GM12872 (cell line): Measurements from ENCODE around the gene CKAP4.

Experiments used
- TF ChIP-seq, protein P1 (sequence below): IDR thresholded peaks from 3 replicates; pipeline ENCODE4 v1.5.1; 2011; ENCODE audit warnings: low read depth, mild to moderate bottlenecking, low read length, moderate library complexity; ENCODE audit not compliant: insufficient read depth

The CKAP4 gene

DNA sequence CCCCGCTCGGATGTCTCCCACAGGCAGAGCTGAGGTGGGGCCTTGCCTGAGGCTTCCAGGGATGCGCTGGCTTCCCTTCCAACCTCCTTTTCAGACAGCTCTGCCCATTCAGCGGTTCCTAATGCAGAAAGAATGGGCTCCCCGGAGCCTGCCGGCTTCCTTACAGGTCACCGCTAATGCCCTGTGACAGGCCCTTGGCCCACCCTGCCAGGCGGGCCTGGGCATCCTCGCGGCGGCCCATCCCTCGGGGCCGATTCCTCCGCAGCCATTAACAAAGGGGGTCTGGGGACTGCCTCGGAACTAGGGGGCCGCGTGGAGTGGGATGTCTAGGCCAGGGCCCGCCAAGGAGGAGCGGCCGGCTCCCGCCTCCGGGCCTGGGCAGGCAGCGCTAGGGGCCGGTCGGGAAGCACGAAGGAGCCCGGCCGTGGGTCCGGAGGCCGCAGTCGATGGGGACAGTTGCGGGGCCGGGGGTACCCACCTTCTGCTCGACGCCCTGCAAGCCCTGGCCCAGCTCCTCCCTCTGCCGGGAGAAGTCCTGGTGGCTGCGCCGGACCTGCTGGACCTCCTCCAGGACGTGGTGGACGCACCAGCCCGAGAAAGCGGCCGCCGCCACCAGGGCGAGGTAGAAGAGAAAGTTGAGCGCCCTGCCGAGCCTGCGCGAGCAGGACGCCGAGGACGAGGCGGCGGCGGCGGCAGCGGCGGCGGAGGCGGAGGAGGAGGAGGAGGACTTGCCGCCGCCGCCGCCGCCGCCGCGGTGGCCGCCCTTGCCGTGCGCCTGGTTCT, 738 bp downstream of the CKAP4 start:
- TF ChIP-seq, protein P1, sequence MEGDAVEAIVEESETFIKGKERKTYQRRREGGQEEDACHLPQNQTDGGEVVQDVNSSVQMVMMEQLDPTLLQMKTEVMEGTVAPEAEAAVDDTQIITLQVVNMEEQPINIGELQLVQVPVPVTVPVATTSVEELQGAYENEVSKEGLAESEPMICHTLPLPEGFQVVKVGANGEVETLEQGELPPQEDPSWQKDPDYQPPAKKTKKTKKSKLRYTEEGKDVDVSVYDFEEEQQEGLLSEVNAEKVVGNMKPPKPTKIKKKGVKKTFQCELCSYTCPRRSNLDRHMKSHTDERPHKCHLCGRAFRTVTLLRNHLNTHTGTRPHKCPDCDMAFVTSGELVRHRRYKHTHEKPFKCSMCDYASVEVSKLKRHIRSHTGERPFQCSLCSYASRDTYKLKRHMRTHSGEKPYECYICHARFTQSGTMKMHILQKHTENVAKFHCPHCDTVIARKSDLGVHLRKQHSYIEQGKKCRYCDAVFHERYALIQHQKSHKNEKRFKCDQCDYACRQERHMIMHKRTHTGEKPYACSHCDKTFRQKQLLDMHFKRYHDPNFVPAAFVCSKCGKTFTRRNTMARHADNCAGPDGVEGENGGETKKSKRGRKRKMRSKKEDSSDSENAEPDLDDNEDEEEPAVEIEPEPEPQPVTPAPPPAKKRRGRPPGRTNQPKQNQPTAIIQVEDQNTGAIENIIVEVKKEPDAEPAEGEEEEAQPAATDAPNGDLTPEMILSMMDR = no peak

DNA sequence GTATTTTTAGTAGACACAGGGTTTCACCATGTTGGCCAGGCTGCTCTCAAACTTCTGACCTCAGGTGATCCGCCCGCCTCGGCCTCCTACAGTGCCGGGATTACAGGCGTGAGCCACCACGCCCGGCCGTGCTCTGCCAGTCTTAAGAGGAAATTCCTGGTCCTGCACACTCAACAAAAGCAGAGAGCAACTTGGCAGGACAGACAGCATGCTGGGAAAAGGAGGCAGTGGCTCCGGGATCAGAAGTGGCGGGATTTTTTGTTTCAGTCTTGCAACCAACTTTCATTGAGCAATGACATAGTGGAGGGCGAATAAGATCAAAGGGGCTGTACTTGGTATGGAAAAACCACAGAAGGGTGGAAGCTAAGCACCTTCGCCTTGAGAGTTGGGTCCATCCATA, 2.1 kb downstream of the CKAP4 start:
- TF ChIP-seq, protein P1 = no peak

DNA sequence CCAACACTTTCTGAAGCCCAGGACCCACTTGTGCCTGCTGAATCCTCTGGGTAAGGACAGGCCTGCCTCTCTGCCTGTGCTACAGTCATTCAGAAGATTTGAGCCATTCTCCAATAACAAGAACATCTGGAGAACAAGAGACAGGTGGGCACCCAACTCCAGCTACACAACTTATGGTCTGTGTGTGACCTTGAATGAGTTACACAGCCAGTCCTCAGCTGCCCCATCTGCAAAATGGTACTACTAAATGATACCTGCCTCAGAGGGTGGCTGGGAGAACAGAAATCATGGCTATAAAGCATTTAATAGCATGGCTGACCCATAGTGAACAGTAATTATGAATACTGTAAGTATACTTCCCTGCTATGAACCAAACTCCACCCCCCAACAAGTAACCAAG, 4.2 kb downstream of the CKAP4 start:
- TF ChIP-seq, protein P1 = no peak

DNA sequence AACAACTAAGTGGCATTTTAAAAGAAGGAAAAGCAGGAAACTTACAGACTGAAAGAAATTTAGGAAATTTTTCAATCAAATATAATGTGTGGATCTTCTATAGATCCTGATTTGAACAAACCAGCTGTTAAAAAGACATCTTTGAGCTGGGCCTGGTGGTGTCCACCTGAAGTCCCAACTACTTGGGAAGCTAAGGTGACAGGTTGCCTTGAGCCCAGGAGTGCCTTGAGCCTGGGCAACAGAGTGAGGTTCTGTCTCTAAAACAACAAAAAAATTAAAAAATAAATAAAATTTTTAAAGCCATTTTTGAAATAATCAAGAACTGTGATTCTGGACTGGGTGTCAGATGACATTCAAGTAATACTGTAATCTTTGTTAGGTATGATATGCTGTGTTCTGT, 7.0 kb downstream of the CKAP4 start:
- TF ChIP-seq, protein P1 = no peak

DNA sequence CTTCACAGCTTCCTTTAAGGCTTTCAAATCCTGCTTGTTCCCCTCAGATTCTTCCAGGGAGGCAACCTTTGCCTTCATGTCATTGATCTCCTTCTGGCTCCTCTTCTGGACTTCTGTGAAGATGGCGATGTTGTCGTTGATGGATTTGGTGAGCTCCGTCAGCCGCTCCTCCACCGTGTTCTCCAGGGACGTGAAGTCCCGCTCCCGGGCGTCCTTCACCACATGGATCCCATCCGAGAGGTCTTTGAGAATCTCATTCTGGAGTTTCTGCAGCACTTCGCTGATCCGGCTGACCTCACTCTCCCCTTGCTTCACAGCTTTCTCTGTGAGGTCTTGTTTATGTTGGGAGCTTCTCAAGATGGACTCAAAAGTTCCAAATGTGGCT, 7.9 kb downstream of the CKAP4 start:
- TF ChIP-seq, protein P1 = no peak

DNA sequence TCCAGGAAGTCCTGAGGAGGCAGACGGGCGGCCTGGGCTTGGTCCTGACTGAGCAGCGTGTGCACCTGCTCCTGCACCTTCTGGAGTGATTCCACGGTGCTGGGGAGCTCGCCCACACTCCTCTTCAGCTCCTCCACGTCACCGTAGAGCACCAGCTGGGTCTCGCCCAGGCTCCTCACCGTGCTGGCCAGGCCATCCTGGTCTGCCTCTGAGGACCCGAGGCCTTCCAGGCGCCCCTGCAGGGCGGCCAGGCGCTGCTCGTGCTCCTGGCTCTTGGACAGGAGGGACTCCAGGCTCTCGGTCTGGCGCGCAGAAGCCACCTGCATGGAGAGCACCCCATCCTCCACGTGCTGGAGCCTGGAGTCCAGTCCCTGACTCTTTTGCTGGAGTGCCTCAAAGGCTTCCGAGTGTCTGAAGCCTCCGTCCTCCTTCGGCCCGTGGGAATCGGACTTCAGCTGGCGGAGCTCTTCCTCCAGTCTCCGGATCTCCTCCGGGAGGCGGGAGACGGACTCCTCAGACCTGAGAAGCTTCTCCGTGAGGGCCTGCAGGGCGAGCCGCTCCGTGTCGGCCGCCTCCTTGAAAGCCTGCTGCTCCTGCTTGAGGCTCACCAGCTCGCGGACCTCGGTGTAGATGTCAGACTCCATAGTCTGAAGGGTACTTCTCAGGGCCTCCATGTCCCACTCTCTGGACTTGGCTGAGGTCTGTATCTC, 8.4 kb downstream of the CKAP4 start:
- TF ChIP-seq, protein P1 = no peak

DNA sequence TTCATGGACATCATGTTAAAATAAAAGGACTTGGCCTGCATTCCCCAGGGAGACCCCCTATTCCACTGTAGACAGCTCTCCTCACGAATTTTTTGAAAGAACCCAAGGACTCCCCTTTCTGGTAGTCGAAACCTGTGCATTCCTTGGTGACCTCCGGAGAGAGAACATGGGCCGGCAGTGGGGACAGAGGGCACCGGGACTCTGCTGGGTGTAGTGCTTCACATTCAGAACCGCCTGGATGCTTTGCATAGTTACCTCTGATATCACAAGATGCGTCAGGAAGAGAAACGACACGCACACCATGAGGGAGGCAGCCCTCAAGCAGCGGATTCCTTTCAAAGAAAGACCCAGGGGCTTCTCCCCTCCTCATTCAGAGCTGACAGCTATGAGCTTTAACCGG, 9.7 kb downstream of the CKAP4 start:
- TF ChIP-seq, protein P1 = no peak
